Activated T-helper 2 cell treated with anti-CD3 and anti-CD28 coated beads, Interferon-gamma antibody, Interleukin-2, Interleukin-4, amounts not matched to agents 10 μg/mL and 5 μg/mL and 100 μg/mL, durations not matched to agents 14 hours and 24 hours and 36 hours (primary cell): ENCODE results near the gene GEMIN5. TPM values are rescaled to one million over a fixed set of nuclear protein-coding genes. Genes with fewer than 3 reads are reported as not detected.

Source experiments
- DNase-seq: peaks from one replicate; pipeline ENCODE4 v3.0.0; 2021; ENCODE audit warnings: low spot score
- H3K27ac Mint-ChIP-seq: one replicate; pipeline ENCODE4 v1.8.0; 2021; ENCODE audit warnings: mixed read lengths
- H3K27me3 Mint-ChIP-seq: one replicate; pipeline ENCODE4 v1.8.0; 2021; ENCODE audit warnings: low read depth, mixed read lengths
- H3K36me3 Mint-ChIP-seq: one replicate; pipeline ENCODE4 v1.8.0; 2021; ENCODE audit warnings: low read depth, mixed read lengths
- H3K4me1 Mint-ChIP-seq: one replicate; pipeline ENCODE4 v1.8.0; 2021; ENCODE audit warnings: low read depth, mixed read lengths
- H3K4me3 Mint-ChIP-seq: one replicate; pipeline ENCODE4 v1.8.0; 2021; ENCODE audit warnings: low read depth, mild to moderate bottlenecking, moderate library complexity, mixed read lengths
- H3K9me3 Mint-ChIP-seq: one replicate; pipeline ENCODE4 v1.8.0; 2021; ENCODE audit warnings: mixed read lengths
- intact Hi-C: fragments of 100-400 bp; cut with micrococcal nuclease; formaldehyde crosslinking; loops from one replicate; pipeline ENCODE4 v1.15.1; 2023
- total RNA-seq: library from RNA; stranded (reverse); gene quantifications from 2 replicates; pipeline ENCODE4 v1.2.3, GENCODE V29; 2022

Gene GEMIN5
- total RNA-seq, 1 donor from 2014 or later = 33.9 TPM

DNA sequence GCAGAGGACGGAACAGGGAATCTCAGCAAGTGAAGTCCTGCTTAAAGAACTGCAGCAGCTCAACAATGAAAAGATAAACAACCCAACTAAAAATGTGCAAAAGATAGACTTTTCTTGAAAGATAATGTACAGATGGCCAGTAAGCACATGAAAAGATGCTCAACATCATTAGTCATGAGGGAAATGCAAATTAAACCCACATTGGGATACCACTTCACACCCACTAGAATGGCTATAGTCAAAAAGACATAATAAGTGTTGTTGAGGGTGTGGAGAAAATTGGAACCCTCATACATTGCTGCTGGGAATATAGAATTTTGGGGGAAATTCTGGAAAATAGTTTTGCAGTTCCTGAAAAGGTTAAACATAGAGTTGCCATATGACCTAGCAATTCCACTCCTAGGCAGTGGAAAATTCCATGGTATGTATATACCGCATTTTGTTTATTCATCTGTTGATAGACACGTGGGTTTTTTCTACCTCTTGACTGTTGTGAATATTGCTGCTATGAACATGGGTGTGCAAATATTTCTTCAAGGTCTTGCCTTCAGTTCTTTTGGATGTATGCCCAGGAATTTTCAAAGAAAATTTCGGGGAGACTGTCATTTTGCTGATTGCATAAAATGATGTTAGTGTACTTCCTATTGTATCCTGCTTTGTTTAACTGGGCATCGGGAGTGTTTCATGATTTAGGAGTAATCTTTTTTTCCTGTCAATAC, 72.4 kb downstream of the GEMIN5 start:
- H3K4me3 Mint-ChIP-seq = no peak overlapping the region
- no peaks in the 10 kb centered on the region for H3K27me3 Mint-ChIP-seq
- peaks cover 64% of the 10 kb centered on the region for H3K36me3 Mint-ChIP-seq
- H3K4me1 Mint-ChIP-seq = peaks cover 28% of the 10 kb centered on the region
- DNase-seq = no peak
- H3K9me3 Mint-ChIP-seq = no peaks in the 10 kb centered on the region
- H3K27ac Mint-ChIP-seq = no peak overlapping the region
- intact Hi-C loops = no loop called here

GRCh38 chr5:154863291-154864080, 74.5 kb downstream of the GEMIN5 start:
- DNase-seq = no peak
- Mint-ChIP-seq H3K27me3 (no peaks in the 10 kb centered on the region), H3K9me3 (no peaks in the 10 kb centered on the region), H3K36me3 (peaks cover 64% of the 10 kb centered on the region), H3K4me1 (peaks cover 38% of the 10 kb centered on the region), H3K4me3 (no peak overlapping the region), H3K27ac (no peak overlapping the region)
- intact Hi-C loops = no loop called here

DNA sequence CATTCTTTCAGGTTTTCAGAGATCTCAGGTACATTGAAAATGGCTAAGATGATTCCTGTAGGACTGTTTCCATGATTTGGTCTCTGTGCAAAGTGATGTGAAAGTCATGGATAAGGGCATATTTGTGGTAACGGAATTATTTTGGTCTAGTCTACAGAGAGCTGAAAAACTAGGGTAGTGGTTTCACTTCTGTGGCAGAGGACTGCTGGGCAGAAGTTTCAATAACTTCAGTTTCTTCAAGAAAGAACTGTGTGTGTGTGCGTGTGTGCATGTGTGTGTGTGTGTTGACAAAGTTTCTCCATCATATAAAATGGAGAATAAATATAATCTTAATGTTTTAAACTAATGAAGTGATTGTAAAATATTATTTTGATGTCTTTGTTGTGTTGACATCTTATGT, 75.2 kb downstream of the GEMIN5 start:
- intact Hi-C loops = no loop called here
- H3K27ac Mint-ChIP-seq = peak overlapping the region; percentile 29
- peaks cover 61% of the 10 kb centered on the region for H3K36me3 Mint-ChIP-seq

GRCh38 chr5:154861946-154862345, 76.1 kb downstream of the GEMIN5 start:
- Mint-ChIP-seq H3K27ac (peak overlapping the region; percentile 12), H3K4me3 (peak overlapping the region; percentile 21), H3K27me3 (no peaks in the 10 kb centered on the region), H3K9me3 (no peaks in the 10 kb centered on the region), H3K4me1 (peaks cover 41% of the 10 kb centered on the region), H3K36me3 (peaks cover 57% of the 10 kb centered on the region)
- no peak for DNase-seq
- intact Hi-C loops = no loop called here

More for the DNA sequence above, 75.2 kb downstream of the GEMIN5 start:
- H3K4me3 Mint-ChIP-seq = no peak overlapping the region
- no peak for DNase-seq
- H3K9me3 Mint-ChIP-seq = no peaks in the 10 kb centered on the region
- H3K27me3 Mint-ChIP-seq = no peaks in the 10 kb centered on the region
- peaks cover 38% of the 10 kb centered on the region for H3K4me1 Mint-ChIP-seq

- Mint-ChIP-seq H3K4me3 (peak overlapping the region; percentile 98), H3K27me3 (no peaks in the 10 kb centered on the region), H3K9me3 (no peaks in the 10 kb centered on the region), H3K4me1 (peaks cover 45% of the 10 kb centered on the region), H3K36me3 (peaks cover 50% of the 10 kb centered on the region), H3K27ac (peak overlapping the region; percentile 80)
- intact Hi-C loops = no loop called here
- no peak for DNase-seq
Observed at GRCh38 chr5:154860765-154861164, 77.2 kb downstream of the GEMIN5 start.

DNA sequence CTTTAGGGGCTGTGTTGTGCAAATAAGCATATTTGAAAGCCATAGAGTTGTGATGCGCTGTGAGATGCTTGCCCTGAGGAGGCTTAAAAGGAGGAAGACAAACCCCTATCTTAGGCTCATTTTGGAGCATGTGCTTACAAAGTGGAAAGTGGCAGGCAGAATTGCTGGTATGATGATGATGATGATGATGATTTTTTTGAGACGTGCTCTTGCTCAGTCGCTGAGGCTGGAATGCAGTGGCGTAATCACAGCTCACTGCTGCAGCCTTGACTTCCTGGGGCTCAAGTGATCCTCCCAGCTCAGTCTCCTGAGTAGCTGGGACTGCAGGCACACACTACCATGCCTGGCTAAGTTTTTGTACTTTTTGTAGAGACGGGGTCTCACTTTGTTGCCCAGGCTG, 77.9 kb downstream of the GEMIN5 start:
- intact Hi-C loops = no loop called here
- Mint-ChIP-seq H3K27ac (peak overlapping the region; percentile 100), H3K4me1 (peaks cover 40% of the 10 kb centered on the region), H3K36me3 (peaks cover 44% of the 10 kb centered on the region), H3K9me3 (no peaks in the 10 kb centered on the region), H3K27me3 (no peaks in the 10 kb centered on the region), H3K4me3 (peak overlapping the region; percentile 98)
- no peak for DNase-seq

GRCh38 chr5:154858972-154859871, 78.8 kb downstream of the GEMIN5 start:
- peaks cover 37% of the 10 kb centered on the region for H3K36me3 Mint-ChIP-seq
- no peaks in the 10 kb centered on the region for H3K9me3 Mint-ChIP-seq
- DNase-seq = peak; percentile 17
- peak overlapping the region; percentile 100 for H3K27ac Mint-ChIP-seq
- intact Hi-C loops = loop anchor here (1.0 to 10.0 kb wide), 6 partner anchors 79 to 824 kb away; partner anchors contain the start of genes FAM114A2, GEMIN5, LARP1 and MFAP3
- no peaks in the 10 kb centered on the region for H3K27me3 Mint-ChIP-seq
- H3K4me1 Mint-ChIP-seq = peaks cover 36% of the 10 kb centered on the region
- peak overlapping the region; percentile 98 for H3K4me3 Mint-ChIP-seq

- intact Hi-C loops = loop anchor here (1.0 to 10.0 kb wide), 6 partner anchors 80 to 824 kb away; partner anchors contain the start of genes FAM114A2, GEMIN5, LARP1 and MFAP3
- peak; percentile 97 for DNase-seq
- Mint-ChIP-seq H3K27me3 (no peaks in the 10 kb centered on the region), H3K4me3 (peak within 1 kb of the TSS; percentile 98), H3K4me1 (peaks cover 36% of the 10 kb centered on the region), H3K36me3 (peaks cover 31% of the 10 kb centered on the region), H3K9me3 (no peaks in the 10 kb centered on the region), H3K27ac (peak within 1 kb of the TSS; percentile 100)
Observed at GRCh38 chr5:154858297-154858971, 79.6 kb downstream of the GEMIN5 start, which contains the start of gene CNOT8. Gene CNOT8, plus strand, starts transcription at chr5:154858627. Its CDS starts 4,652 bp downstream, at chr5:154863279.

- peak; percentile 84 for DNase-seq
- peak overlapping the region; percentile 98 for H3K4me3 Mint-ChIP-seq
- H3K27ac Mint-ChIP-seq = peak overlapping the region; percentile 100
- H3K27me3 Mint-ChIP-seq = no peaks in the 10 kb centered on the region
- peaks cover 24% of the 10 kb centered on the region for H3K36me3 Mint-ChIP-seq
- intact Hi-C loops = loop anchor here (1.0 to 10.0 kb wide), 6 partner anchors 81 to 823 kb away; partner anchors contain the start of genes FAM114A2, GEMIN5, LARP1 and MFAP3
- peaks cover 30% of the 10 kb centered on the region for H3K4me1 Mint-ChIP-seq
- H3K9me3 Mint-ChIP-seq = no peaks in the 10 kb centered on the region
Observed at GRCh38 chr5:154857530-154858296, 80.3 kb downstream of the GEMIN5 start.

- H3K27ac Mint-ChIP-seq = no peak overlapping the region
- intact Hi-C loops = loop anchor here (10.0 kb wide), 2 partner anchors 637 to 817 kb away; partner anchors contain the start of genes FAM114A2 and MFAP3
Observed at GRCh38 chr5:154851351-154851750, 86.7 kb downstream of the GEMIN5 start.

More at GRCh38 chr5:154851351-154851750, 86.7 kb downstream of the GEMIN5 start:
- no peaks in the 10 kb centered on the region for H3K9me3 Mint-ChIP-seq
- H3K4me3 Mint-ChIP-seq = no peak overlapping the region
- H3K36me3 Mint-ChIP-seq = no peaks in the 10 kb centered on the region
- H3K4me1 Mint-ChIP-seq = peaks cover 16% of the 10 kb centered on the region
- no peaks in the 10 kb centered on the region for H3K27me3 Mint-ChIP-seq
- no peak for DNase-seq
